IPS-18a (cell line): ENCODE measurements around the gene PTDSS2.

Experiments used
- H3K27ac ChIP-seq: one replicate; pipeline ENCODE4 v1.5.1; 2013; ENCODE audit warnings: low read length
- H3K27me3 ChIP-seq: one replicate; pipeline ENCODE4 v1.6.1; 2013; ENCODE audit warnings: mild to moderate bottlenecking, low read length; ENCODE audit not compliant: control insufficient read depth, insufficient read depth
- H3K36me3 ChIP-seq: one replicate; pipeline ENCODE4 v1.6.1; 2013; ENCODE audit warnings: low read depth, low read length; ENCODE audit not compliant: control insufficient read depth
- H3K4me1 ChIP-seq: one replicate; pipeline ENCODE4 v1.6.1; 2013; ENCODE audit warnings: low read depth, low read length; ENCODE audit not compliant: control insufficient read depth
- H3K4me3 ChIP-seq: one replicate; pipeline ENCODE4 v1.5.1; 2013; ENCODE audit warnings: low read length
- H3K9ac ChIP-seq: one replicate; pipeline ENCODE4 v1.6.1; 2013; ENCODE audit warnings: mild to moderate bottlenecking, low read length, moderate library complexity
- H3K9me3 ChIP-seq: one replicate; pipeline ENCODE4 v1.6.1; 2013; ENCODE audit warnings: low read depth, low read length; ENCODE audit not compliant: control insufficient read depth

Gene PTDSS2

DNA sequence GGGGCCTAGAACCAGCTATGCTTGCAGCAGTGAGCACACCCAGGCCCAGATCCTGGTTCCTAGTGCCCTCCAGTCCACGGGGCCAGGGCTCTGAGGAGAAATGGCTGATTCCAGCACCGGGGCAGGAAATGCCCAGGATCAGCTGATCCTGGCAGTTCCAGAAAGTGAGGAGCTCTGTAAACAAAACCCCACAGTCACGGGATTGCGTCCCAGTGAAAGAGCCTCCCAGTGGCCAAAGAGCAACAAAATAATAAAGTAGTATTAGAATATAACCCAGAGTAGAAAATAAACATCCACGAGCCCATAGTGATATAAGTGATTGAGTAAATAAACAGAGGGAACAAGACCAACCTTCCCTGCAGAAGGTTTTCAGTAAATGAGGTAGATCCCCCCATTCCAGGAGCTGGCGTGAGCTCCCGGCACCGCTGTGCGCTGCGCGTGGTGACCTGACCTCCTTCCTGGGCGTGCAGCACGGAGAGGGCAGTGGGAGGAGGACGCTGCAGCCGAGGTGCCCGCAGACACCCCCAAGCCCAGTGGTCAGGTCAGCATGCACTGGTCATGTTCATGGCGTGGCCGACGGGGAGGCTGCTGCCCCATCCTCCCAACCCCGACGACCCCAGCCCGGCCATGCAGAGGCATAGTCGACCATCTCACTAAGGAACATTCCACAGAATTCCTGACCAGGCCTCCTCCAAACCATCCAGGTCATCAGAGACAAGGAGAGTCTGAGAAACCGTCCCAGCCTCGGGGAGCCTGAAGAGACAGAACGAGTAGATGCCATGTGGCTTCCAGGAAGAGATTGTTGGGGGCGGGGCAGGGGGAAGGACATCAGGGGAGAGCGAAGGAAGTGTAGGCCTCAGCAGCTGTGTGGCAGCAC, 19.8 kb downstream of the PTDSS2 start:
- Histone ChIP-seq H3K4me3 (no peak overlapping the region), H3K27ac (no peak overlapping the region)

DNA sequence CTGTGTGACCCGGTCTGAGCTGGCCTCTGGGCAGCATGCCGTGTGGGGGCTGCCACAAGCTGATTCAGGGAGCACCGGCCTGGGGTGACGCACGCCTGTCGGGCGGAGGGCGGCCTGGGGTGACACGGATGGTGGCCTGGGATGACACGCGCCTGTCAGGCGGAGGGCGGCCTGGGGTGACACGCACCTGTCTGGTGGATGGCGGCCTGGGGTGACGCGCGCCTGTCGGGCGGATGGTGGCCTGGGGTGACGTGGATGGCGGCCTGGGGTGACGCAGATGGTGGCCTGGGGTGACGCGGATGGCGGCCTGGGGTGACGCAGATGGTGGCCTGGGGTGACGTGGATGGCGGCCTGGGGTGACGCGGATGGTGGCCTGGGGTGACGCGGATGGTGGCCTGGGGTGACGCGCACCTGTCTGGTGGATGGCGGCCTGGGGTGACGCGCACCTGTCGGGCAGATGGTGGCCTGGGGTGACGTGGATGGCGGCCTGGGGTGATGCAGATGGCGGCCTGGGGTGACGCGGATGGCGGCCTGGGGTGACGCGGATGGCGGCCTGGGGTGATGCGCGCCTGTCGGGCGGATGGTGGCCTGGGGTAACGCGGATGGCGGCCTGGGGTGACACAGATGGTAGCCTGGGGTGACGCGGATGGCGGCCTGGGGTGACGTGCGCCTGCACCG, 21.5 kb downstream of the PTDSS2 start:
- H3K27me3 ChIP-seq = no peaks in the 10 kb centered on the region
- no peaks in the 10 kb centered on the region for H3K9me3 ChIP-seq
- H3K9ac ChIP-seq = no peak overlapping the region
- no peaks in the 10 kb centered on the region for H3K4me1 ChIP-seq
- no peaks in the 10 kb centered on the region for H3K36me3 ChIP-seq
- H3K27ac ChIP-seq = no peak overlapping the region
- H3K4me3 ChIP-seq = no peak overlapping the region

More for the DNA sequence above, 19.8 kb downstream of the PTDSS2 start:
- H3K9ac ChIP-seq = no peak overlapping the region
- no peaks in the 10 kb centered on the region for H3K27me3 ChIP-seq
- H3K9me3 ChIP-seq = no peaks in the 10 kb centered on the region
- H3K36me3 ChIP-seq = no peaks in the 10 kb centered on the region
- no peaks in the 10 kb centered on the region for H3K4me1 ChIP-seq

DNA sequence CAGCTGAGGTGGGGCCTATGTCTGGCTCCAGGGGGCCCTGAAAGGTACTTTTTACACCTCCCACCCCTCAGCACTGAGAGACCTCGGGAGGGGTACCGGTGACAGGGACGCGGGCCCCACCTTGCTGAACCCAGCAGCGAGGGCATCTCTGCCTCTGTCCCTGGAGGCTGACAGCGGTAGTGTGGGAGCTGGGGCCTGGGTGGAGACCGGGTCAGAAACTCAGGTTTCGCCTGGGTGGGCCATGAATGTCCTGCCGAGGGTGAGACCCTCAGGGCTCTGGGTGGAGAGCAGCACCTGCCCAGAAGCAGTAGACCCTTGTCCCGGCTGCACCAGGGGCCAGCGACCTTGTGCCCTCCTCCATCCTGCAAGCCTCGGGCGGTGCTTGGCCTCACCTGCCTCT, 22.2 kb downstream of the PTDSS2 start:
- no peaks in the 10 kb centered on the region for H3K36me3 ChIP-seq
- H3K9ac ChIP-seq = no peak overlapping the region
- H3K4me3 ChIP-seq = no peak overlapping the region
- H3K4me1 ChIP-seq = no peaks in the 10 kb centered on the region
- H3K9me3 ChIP-seq = no peaks in the 10 kb centered on the region
- no peaks in the 10 kb centered on the region for H3K27me3 ChIP-seq
- no peak overlapping the region for H3K27ac ChIP-seq

DNA sequence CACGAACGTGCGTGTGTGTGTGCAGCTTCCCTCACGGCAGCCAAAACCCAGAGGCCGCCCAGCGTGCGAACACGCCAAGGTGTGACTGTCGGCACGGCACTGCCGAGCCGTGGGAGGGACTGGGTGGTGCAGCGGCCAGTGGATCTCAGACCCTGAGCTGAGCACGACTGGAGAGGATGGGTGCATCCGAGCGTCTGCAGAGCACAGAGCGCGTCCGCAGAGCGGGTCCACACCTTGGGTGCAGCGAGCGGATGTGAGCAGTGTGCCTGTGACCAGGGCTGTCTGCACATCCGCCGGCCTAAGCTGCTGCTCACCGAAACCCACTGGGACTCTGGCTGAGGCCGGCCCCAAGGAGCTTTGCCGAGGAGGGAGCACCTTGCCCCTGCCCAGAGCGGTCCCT, 22.7 kb downstream of the PTDSS2 start:
- H3K4me1 ChIP-seq = no peaks in the 10 kb centered on the region
- no peak overlapping the region for H3K27ac ChIP-seq
- H3K4me3 ChIP-seq = no peak overlapping the region
- H3K36me3 ChIP-seq = no peaks in the 10 kb centered on the region
- H3K27me3 ChIP-seq = no peaks in the 10 kb centered on the region
- no peaks in the 10 kb centered on the region for H3K9me3 ChIP-seq
- no peak overlapping the region for H3K9ac ChIP-seq

DNA sequence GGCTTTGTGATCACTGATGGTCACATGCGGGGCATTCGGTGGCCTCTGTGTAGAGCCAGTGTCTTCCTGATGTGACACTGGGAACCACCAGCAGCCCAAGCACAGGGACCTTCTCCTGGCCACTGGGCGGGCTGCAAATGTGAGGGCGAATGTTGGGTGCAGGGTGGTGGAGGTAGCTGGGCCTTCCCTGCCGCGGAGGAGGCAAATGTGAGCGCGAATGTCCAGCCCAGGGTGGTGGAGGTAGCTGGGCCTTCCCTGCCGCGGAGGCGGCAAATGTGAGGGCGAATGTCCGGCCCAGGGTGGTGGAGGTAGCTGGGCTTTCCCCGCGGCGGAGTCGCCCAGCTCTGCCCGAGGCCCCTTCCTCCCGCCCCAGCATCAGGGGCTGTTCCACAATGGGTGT, 23.3 kb downstream of the PTDSS2 start:
- no peak overlapping the region for H3K9ac ChIP-seq

DNA sequence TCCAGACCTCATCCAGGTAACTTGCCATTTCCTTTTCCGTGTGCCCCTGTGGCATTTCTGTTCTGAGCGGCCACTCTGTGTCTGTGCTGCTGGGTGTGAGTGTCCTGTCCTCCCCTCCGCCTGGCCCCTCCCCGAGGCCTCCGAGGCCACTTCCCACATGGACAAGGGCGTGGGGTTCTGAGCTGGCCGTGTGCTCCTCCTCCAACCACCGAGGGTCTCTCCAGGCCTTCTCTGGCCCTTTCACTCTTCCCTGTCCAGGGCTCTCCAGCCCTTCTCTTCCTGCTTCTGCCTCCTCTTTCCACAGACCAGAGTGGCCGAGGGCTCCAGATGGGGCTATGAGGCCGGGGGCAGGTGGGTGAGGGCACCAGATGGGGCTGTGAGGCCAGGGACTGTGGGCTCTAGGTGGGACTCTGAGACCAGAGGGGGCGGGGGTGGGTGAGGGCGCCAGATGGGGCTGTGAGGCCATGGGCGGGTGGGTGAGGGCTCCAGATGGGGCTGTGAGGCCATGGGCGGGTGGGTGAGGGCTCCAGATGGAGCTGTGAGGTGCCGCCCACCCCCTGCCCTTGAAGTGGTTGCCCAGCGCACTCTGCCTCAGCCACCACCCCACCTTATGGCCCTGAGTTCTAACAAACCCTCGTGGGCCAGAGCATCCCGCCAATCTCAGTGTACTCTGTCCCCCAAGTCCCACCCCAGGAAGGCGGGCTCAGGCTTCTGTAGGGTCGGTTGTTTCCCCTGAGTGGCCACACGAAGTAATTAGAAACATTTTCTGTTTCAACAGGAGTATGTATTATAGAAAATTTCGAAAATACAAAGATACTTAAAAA, 24.1 kb downstream of the PTDSS2 start:
- Histone ChIP-seq H3K9ac (no peak overlapping the region), H3K36me3 (no peaks in the 10 kb centered on the region), H3K9me3 (no peaks in the 10 kb centered on the region), H3K27me3 (no peaks in the 10 kb centered on the region), H3K4me1 (no peaks in the 10 kb centered on the region), H3K4me3 (no peak overlapping the region), H3K27ac (no peak overlapping the region)

More for the DNA sequence above, 23.3 kb downstream of the PTDSS2 start:
- no peaks in the 10 kb centered on the region for H3K27me3 ChIP-seq
- no peaks in the 10 kb centered on the region for H3K36me3 ChIP-seq
- no peak overlapping the region for H3K4me3 ChIP-seq
- H3K9me3 ChIP-seq = no peaks in the 10 kb centered on the region
- no peak overlapping the region for H3K27ac ChIP-seq
- no peaks in the 10 kb centered on the region for H3K4me1 ChIP-seq

DNA sequence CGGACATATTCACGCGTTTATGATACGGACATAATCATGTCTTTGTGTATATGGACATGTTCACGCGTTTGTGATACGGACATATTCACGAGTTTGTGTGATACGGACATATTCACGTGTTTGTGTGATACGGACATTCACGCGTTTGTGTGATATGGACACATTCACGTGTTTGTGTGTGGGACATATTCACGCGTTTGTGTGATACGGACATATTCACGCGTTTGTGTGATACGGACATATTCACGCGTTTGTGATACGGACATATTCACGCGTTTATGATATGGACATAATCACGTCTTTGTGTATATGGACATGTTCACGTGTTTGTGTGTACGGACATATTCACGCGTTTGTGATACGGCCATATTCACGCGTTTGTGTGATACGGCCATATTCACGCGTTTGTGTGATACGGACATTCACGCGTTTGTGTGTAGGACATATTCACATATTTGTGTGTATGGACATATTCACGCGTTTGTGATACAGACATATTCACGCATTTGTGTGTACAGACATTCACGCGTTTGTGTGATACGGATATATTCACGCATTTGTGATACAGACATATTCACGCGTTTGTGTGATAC, 24.9 kb downstream of the PTDSS2 start:
- Histone ChIP-seq H3K4me1 (no peaks in the 10 kb centered on the region), H3K9me3 (no peaks in the 10 kb centered on the region), H3K4me3 (no peak overlapping the region), H3K27ac (no peak overlapping the region), H3K27me3 (no peaks in the 10 kb centered on the region), H3K9ac (no peak overlapping the region), H3K36me3 (no peaks in the 10 kb centered on the region)

DNA sequence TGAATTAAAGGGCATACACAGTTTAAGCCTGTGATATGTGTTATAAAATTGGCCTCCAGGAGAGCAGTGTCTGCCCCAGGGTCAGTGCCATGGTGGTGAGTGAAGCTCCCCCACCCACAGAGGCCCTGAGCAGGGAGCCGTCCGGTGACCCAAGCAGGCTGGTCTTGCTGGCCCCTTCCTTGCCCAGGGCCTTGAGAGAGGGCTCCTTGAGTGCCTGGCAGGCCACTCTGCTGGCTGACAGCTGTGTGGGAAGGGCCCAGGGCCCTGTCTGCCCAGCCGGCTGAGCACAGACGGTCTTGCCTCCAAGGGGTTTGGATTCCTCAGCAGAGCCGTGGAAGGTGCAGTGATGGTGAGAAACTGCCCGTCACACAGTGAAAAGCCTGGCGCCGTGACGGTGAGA, 25.9 kb downstream of the PTDSS2 start:
- Histone ChIP-seq H3K36me3 (no peaks in the 10 kb centered on the region), H3K4me3 (no peak overlapping the region), H3K27me3 (no peaks in the 10 kb centered on the region), H3K9me3 (no peaks in the 10 kb centered on the region), H3K4me1 (no peaks in the 10 kb centered on the region), H3K9ac (no peak overlapping the region), H3K27ac (no peak overlapping the region)

DNA sequence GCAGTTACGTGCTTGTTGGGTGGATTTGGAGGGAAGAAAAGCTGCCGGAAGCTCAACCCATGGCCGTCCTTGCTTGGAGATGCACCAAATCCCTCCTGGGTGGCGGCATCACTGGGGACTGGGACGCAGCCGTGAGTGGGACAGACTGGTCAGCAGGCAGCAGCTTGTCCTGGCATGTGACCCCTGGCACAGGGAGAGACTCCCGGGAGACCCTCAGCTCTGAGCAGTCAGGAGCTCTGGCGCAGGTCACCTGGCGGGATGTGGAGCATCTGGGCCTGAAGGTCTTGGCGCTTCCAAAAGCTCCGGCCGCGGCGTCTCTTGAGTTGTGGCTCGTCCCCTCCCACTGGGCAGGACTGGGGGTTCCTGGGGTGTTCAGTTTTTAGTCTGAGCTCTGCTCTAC, 26.3 kb downstream of the PTDSS2 start:
- Histone ChIP-seq H3K9me3 (no peaks in the 10 kb centered on the region), H3K9ac (no peak overlapping the region), H3K36me3 (no peaks in the 10 kb centered on the region), H3K27ac (no peak overlapping the region), H3K27me3 (no peaks in the 10 kb centered on the region), H3K4me3 (no peak overlapping the region), H3K4me1 (no peaks in the 10 kb centered on the region)

DNA sequence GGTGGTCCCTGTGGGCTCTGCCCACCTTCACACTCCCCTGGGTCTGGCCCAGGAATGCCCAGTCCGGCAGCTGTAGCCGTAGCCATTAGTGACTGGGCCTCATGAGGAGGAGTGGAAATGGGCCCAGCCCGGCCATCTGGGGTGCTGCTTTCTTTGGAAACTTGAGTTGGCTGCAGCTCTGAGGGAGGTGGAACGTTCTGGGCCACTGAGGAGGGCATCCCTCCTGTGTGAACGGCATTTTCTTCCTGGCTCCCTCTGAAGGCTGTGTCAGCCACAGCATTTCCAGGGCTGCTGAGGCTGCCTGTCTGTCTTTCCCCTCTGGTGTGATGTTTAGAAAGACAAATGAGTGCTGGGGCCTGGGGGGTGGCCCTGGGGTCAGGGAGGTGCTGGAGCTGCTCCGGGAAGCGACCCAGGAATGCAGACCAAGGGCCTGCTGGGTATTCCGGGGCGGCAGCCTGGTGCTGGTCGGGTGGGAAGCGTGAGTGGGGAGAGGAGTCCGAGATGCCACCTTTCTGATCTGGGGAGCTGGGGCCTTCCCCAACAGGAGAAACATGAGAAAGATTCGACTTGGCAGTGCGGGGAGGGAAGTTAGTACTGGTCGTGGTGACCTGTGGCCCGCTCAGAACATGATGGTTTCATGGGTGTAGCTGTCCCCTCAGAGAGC, 27.1 kb downstream of the PTDSS2 start:
- Histone ChIP-seq H3K27ac (no peak overlapping the region), H3K9me3 (no peaks in the 10 kb centered on the region), H3K4me1 (no peaks in the 10 kb centered on the region), H3K27me3 (no peaks in the 10 kb centered on the region), H3K4me3 (no peak overlapping the region), H3K9ac (no peak overlapping the region), H3K36me3 (no peaks in the 10 kb centered on the region)

DNA sequence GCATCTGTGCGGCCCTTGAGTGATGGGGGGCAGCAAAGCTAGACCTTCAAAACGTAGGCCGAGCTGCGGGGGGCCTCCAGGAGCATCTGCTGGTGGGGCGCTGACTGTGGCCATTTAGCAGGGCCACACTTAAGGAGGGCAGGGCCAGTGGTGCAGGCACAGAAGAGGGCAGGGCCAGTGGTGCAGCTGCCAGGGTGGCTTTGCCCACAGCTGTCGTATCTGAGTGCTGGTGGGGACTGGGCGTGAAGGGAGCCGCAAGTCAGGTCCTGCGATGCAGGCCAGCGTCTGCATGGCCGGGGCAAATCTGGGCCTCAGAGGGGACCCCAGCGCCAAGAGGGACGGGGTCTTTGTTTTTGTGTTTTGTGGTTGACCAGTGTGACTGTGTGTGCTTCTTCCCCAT, 29.2 kb downstream of the PTDSS2 start:
- Histone ChIP-seq H3K4me1 (no peaks in the 10 kb centered on the region), H3K36me3 (no peaks in the 10 kb centered on the region), H3K9me3 (no peaks in the 10 kb centered on the region), H3K9ac (no peak overlapping the region), H3K27ac (no peak overlapping the region), H3K27me3 (no peaks in the 10 kb centered on the region), H3K4me3 (no peak overlapping the region)
